ENCODE measurements around the gene ADPRS. TPM values are rescaled to one million over a fixed set of nuclear protein-coding genes. Genes with fewer than 3 reads are reported as not detected.

Gene ADPRS
- total RNA-seq, 1 donor from 2014 or later = 23.9 TPM

GRCh38 chr1:36095760-36096405 is 7.2 kb downstream of the ADPRS start:
- ATAC-seq (ENCODE audit: low read depth) (no peak), DNase-seq (no peak)
- CTCF ChIA-PET = interaction anchor here (1.2 to 2.5 kb wide), 3 partner anchors 39 to 188 kb away, joined by 3 to 8 read pairs (median 7); no protein-coding TSS in a partner anchor
- Mint-ChIP-seq H3K4me1 (peaks cover 5% of the 10 kb centered on the region), H3K27me3 (no peaks in the 10 kb centered on the region), H3K9me3 (no peaks in the 10 kb centered on the region), H3K36me3 (ENCODE audit: low read depth) (peaks cover 49% of the 10 kb centered on the region), H3K27ac (no peak overlapping the region), H3K4me3 (no peak overlapping the region)
- POLR2A ChIA-PET = no interaction called here
- intact Hi-C loops (cut with micrococcal nuclease) = no loop called here
- no peak for TF ChIP-seq CTCF (IDR thresholded peaks at IDR 0.05)

- ChIA-PET CTCF (interaction anchor here (1.2 to 2.5 kb wide), 4 partner anchors 38 to 189 kb away, joined by 3 to 7 read pairs (median 4); partner anchors contain the start of gene TRAPPC3), POLR2A (no interaction called here)
- no peak overlapping the region for H3K4me3 Mint-ChIP-seq
- DNase-seq = no peak
- no peaks in the 10 kb centered on the region for H3K27me3 Mint-ChIP-seq
- intact Hi-C loops (cut with micrococcal nuclease) = no loop called here
- H3K9me3 Mint-ChIP-seq = no peaks in the 10 kb centered on the region
- no peak for ATAC-seq (ENCODE audit: low read depth)
- peaks cover 45% of the 10 kb centered on the region for H3K36me3 Mint-ChIP-seq (ENCODE audit: low read depth)
- TF ChIP-seq CTCF (IDR thresholded peaks at IDR 0.05) = no peak
- H3K27ac Mint-ChIP-seq = no peak overlapping the region
- peaks cover 5% of the 10 kb centered on the region for H3K4me1 Mint-ChIP-seq
These were observed 8.1 kb downstream of the ADPRS start for GRCh38 chr1:36096500-36097432.

GRCh38 chr1:36097693-36098585 is 9.2 kb downstream of the ADPRS start:
- TF ChIP-seq CTCF (IDR thresholded peaks at IDR 0.05) = no peak
- no peak overlapping the region for H3K4me3 Mint-ChIP-seq
- DNase-seq = no peak
- CTCF ChIA-PET = interaction anchor here (0.8 to 1.3 kb wide), 3 partner anchors 37 to 188 kb away, joined by 3 to 5 read pairs (median 4); partner anchors contain the start of gene TRAPPC3
- POLR2A ChIA-PET = interaction anchor here (0.5 kb wide), 1 partner anchor 180 kb away, joined by 5 read pairs; no protein-coding TSS in a partner anchor
- no peak overlapping the region for H3K27ac Mint-ChIP-seq
- peaks cover 34% of the 10 kb centered on the region for H3K36me3 Mint-ChIP-seq (ENCODE audit: low read depth)
- H3K27me3 Mint-ChIP-seq = no peaks in the 10 kb centered on the region
- H3K4me1 Mint-ChIP-seq = peaks cover 3% of the 10 kb centered on the region
- no peaks in the 10 kb centered on the region for H3K9me3 Mint-ChIP-seq
- ATAC-seq (ENCODE audit: low read depth) = no peak
- intact Hi-C loops (cut with micrococcal nuclease) = no loop called here

GRCh38 chr1:36098650-36099365 is 10.1 kb downstream of the ADPRS start:
- POLR2A ChIA-PET = interaction anchor here (0.5 kb wide), 1 partner anchor 179 kb away, joined by 5 read pairs; no protein-coding TSS in a partner anchor
- H3K36me3 Mint-ChIP-seq (ENCODE audit: low read depth) = peaks cover 26% of the 10 kb centered on the region
- no peaks in the 10 kb centered on the region for H3K27me3 Mint-ChIP-seq
- H3K9me3 Mint-ChIP-seq = no peaks in the 10 kb centered on the region
- no peak overlapping the region for H3K4me3 Mint-ChIP-seq
- CTCF ChIA-PET = interaction anchor here (0.8 kb wide), 1 partner anchor 36 kb away, joined by 4 read pairs; no protein-coding TSS in a partner anchor
- H3K27ac Mint-ChIP-seq = no peak overlapping the region
- peaks cover 3% of the 10 kb centered on the region for H3K4me1 Mint-ChIP-seq
- intact Hi-C loops (cut with micrococcal nuclease) = loop anchor here (1.0 kb wide), 5 partner anchors 35 to 322 kb away; no protein-coding TSS in a partner anchor
- no peak for DNase-seq
- no peak for TF ChIP-seq CTCF (IDR thresholded peaks at IDR 0.05)
- no peak for ATAC-seq (ENCODE audit: low read depth)

Measured in activated B cell treated with CpG ODN at 0.5 μM for 24 hours (primary cell).